Adrenal gland (tissue), 5 donors: Measurements from ENCODE around the gene KRTAP12-1.

ENCODE experiments used
- POLR2A ChIP-seq, 2 donors: fragments of 450-650 bp; IDR thresholded peaks; one replicate each; pipeline ENCODE4 v1.6.1; 2017; ENCODE audit warnings: antibody characterized with exemption in 2 of 2, mild to moderate bottlenecking in 2 of 2, moderate library complexity in 1 of 2
- TF ChIP-seq, protein P1 (sequence below), 6 experiments: fragments of 450-650 bp in 4 of 6; fragments of 200-600 bp in 2 of 6; sonication (generic) in 1 of 6; IDR thresholded peaks; 1 replicate in 5 of 6; 2 replicates in 1 of 6; pipeline versions ENCODE4 v1.5.1 to v1.8.0; 2016 to 2021; ENCODE audit warnings: antibody characterized with exemption in 6 of 6, mild to moderate bottlenecking in 2 of 6, moderate library complexity in 1 of 6
- donor health status: DM: no; HTN: no; CAD: no.

- TF ChIP-seq, protein P1, sequence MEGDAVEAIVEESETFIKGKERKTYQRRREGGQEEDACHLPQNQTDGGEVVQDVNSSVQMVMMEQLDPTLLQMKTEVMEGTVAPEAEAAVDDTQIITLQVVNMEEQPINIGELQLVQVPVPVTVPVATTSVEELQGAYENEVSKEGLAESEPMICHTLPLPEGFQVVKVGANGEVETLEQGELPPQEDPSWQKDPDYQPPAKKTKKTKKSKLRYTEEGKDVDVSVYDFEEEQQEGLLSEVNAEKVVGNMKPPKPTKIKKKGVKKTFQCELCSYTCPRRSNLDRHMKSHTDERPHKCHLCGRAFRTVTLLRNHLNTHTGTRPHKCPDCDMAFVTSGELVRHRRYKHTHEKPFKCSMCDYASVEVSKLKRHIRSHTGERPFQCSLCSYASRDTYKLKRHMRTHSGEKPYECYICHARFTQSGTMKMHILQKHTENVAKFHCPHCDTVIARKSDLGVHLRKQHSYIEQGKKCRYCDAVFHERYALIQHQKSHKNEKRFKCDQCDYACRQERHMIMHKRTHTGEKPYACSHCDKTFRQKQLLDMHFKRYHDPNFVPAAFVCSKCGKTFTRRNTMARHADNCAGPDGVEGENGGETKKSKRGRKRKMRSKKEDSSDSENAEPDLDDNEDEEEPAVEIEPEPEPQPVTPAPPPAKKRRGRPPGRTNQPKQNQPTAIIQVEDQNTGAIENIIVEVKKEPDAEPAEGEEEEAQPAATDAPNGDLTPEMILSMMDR (IDR thresholded peaks at IDR 0.05), result no peak
- TF ChIP-seq POLR2A (IDR thresholded peaks at IDR 0.05), result no peak
Observed at GRCh38 chr21:44649521-44650100, 32.4 kb downstream of the KRTAP12-1 start.
